Smooth muscle cell (in vitro differentiated cells): ENCODE results near the gene PLD5. TPM values are rescaled to one million over a fixed set of nuclear protein-coding genes. Genes with fewer than 3 reads are reported as not detected.

Experiments used
- DNase-seq: peaks from one replicate; lab custom pipeline; 2025; ENCODE audit not compliant: unreplicated experiment; lab: John Stamatoyannopoulos, UW
- H2AFZ ChIP-seq: fragments of 200-600 bp; sonication (generic); 2 replicates; pipeline ENCODE4 v1.6.0; 2016; ENCODE audit warnings: antibody characterized with exemption, low read depth, mild to moderate bottlenecking
- H3F3A ChIP-seq: fragments of 200-600 bp; sonication (generic); 2 replicates; pipeline ENCODE4 v1.6.0; 2017; ENCODE audit warnings: antibody characterized with exemption, low read depth
- H3K27ac ChIP-seq: fragments of 200-600 bp; sonication (generic); 2 replicates; pipeline ENCODE4 v1.5.1; 2016; ENCODE audit warnings: low read depth, mild to moderate bottlenecking
- H3K27me3 ChIP-seq: fragments of 200-600 bp; sonication (generic); 2 replicates; pipeline ENCODE4 v1.6.1; 2016; ENCODE audit warnings: low read depth, mild to moderate bottlenecking
- H3K36me3 ChIP-seq: fragments of 200-600 bp; sonication (generic); 2 replicates; pipeline ENCODE4 v1.5.1; 2016; ENCODE audit warnings: low read depth
- H3K4me1 ChIP-seq: fragments of 200-600 bp; sonication (generic); 2 replicates; pipeline ENCODE4 v1.5.1; 2016; ENCODE audit warnings: low read depth
- H3K4me2 ChIP-seq: fragments of 200-600 bp; sonication (generic); 2 replicates; pipeline ENCODE4 v1.6.0; 2016; ENCODE audit warnings: mild to moderate bottlenecking
- H3K4me3 ChIP-seq: fragments of 200-600 bp; sonication (generic); 2 replicates; pipeline ENCODE4 v1.5.1; 2016; ENCODE audit warnings: mild to moderate bottlenecking
- H3K79me2 ChIP-seq: fragments of 200-600 bp; sonication (generic); 2 replicates; pipeline ENCODE4 v1.6.0; 2016; ENCODE audit warnings: low read depth, mild to moderate bottlenecking
- H3K9ac ChIP-seq: fragments of 200-600 bp; sonication (generic); 2 replicates; pipeline ENCODE4 v1.6.0; 2016; ENCODE audit warnings: low read depth
- H3K9me3 ChIP-seq: fragments of 200-600 bp; sonication (generic); replicated peaks from 2 replicates; pipeline ENCODE4 v1.5.1; 2016; ENCODE audit warnings: low read depth
- H4K20me1 ChIP-seq: fragments of 200-600 bp; sonication (generic); 2 replicates; pipeline ENCODE4 v1.6.0; 2016; ENCODE audit warnings: low read depth
- WGBS: methylation state at CpG from one replicate; pipeline ENCODE4 v1.1.7; 2016; ENCODE audit warnings: low lambda C conversion rate; 5-methylcytosine and 5-hydroxymethylcytosine counted together
- polyA plus RNA-seq: library from polyadenylated mRNA; unstranded; fragments of >200 nt; fragmentation: Nextera tagmentation; extraction: Ambion mirVana; gene quantifications from 2 replicates; pipeline ENCODE4 v1.2.1, GENCODE V29; 2016
- total RNA-seq: library from RNA; depleted of rRNA; stranded (reverse); fragments of >200 nt; gene quantifications from 2 replicates; pipeline ENCODE4 v1.2.3, GENCODE V29; 2014
- TF ChIP-seq, protein P1 (sequence below): fragments of 200-600 bp; sonication (generic); IDR thresholded peaks from 2 replicates; pipeline ENCODE4 v1.5.1; 2017; ENCODE audit warnings: borderline replicate concordance, mild to moderate bottlenecking, antibody characterized with exemption; ENCODE audit not compliant: insufficient read depth, poor library complexity, severe bottlenecking

The PLD5 gene
- total and polyA plus RNA-seq, 2 experiments from 2014 or later: 0.25 to 0.27 TPM

GRCh38 chr1:242133796-242134195, 390.7 kb downstream of the PLD5 start:
- no peaks in the 10 kb centered on the region for H4K20me1 ChIP-seq
- no peak overlapping the region for H3K27ac ChIP-seq
- H3K4me2 ChIP-seq: no peak overlapping the region
- H3F3A ChIP-seq: no peaks in the 10 kb centered on the region
- 90% methylated on average over 3 of the region's 3 CpGs for WGBS
- no peaks in the 10 kb centered on the region for H3K79me2 ChIP-seq
- no peak for DNase-seq
- TF ChIP-seq, protein P1, sequence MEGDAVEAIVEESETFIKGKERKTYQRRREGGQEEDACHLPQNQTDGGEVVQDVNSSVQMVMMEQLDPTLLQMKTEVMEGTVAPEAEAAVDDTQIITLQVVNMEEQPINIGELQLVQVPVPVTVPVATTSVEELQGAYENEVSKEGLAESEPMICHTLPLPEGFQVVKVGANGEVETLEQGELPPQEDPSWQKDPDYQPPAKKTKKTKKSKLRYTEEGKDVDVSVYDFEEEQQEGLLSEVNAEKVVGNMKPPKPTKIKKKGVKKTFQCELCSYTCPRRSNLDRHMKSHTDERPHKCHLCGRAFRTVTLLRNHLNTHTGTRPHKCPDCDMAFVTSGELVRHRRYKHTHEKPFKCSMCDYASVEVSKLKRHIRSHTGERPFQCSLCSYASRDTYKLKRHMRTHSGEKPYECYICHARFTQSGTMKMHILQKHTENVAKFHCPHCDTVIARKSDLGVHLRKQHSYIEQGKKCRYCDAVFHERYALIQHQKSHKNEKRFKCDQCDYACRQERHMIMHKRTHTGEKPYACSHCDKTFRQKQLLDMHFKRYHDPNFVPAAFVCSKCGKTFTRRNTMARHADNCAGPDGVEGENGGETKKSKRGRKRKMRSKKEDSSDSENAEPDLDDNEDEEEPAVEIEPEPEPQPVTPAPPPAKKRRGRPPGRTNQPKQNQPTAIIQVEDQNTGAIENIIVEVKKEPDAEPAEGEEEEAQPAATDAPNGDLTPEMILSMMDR: no peak
- H2AFZ ChIP-seq: no peak overlapping the region
- no peaks in the 10 kb centered on the region for H3K27me3 ChIP-seq
- H3K9me3 ChIP-seq: no peaks in the 10 kb centered on the region
- H3K9ac ChIP-seq: no peak overlapping the region
- H3K4me3 ChIP-seq: no peak overlapping the region
- no peaks in the 10 kb centered on the region for H3K36me3 ChIP-seq
- H3K4me1 ChIP-seq: no peaks in the 10 kb centered on the region

- Histone ChIP-seq H3F3A (no peaks in the 10 kb centered on the region), H3K79me2 (no peaks in the 10 kb centered on the region), H3K36me3 (no peaks in the 10 kb centered on the region), H3K4me2 (no peak overlapping the region), H3K27ac (no peak overlapping the region), H3K4me3 (no peak overlapping the region), H3K9me3 (no peaks in the 10 kb centered on the region), H3K4me1 (no peaks in the 10 kb centered on the region), H3K9ac (no peak overlapping the region), H2AFZ (no peak overlapping the region), H4K20me1 (no peaks in the 10 kb centered on the region), H3K27me3 (no peaks in the 10 kb centered on the region)
- 100% methylated on average over 1 of the region's 1 CpG for WGBS
- DNase-seq: no peak
- TF ChIP-seq, protein P1: no peak
These were observed 391.1 kb downstream of the PLD5 start for GRCh38 chr1:242133351-242133750.

GRCh38 chr1:242132121-242132817, 392.2 kb downstream of the PLD5 start:
- Histone ChIP-seq H3K9me3 (no peaks in the 10 kb centered on the region), H3K4me1 (no peaks in the 10 kb centered on the region), H3K79me2 (no peaks in the 10 kb centered on the region), H4K20me1 (no peaks in the 10 kb centered on the region), H3K27ac (no peak overlapping the region), H3K36me3 (no peaks in the 10 kb centered on the region), H3K27me3 (no peaks in the 10 kb centered on the region), H3K9ac (no peak overlapping the region), H2AFZ (no peak overlapping the region), H3F3A (no peaks in the 10 kb centered on the region), H3K4me2 (no peak overlapping the region), H3K4me3 (no peak overlapping the region)
- no peak for DNase-seq
- TF ChIP-seq, protein P1: no peak
- WGBS: 86% methylated on average over 9 of the region's 9 CpGs

DNA sequence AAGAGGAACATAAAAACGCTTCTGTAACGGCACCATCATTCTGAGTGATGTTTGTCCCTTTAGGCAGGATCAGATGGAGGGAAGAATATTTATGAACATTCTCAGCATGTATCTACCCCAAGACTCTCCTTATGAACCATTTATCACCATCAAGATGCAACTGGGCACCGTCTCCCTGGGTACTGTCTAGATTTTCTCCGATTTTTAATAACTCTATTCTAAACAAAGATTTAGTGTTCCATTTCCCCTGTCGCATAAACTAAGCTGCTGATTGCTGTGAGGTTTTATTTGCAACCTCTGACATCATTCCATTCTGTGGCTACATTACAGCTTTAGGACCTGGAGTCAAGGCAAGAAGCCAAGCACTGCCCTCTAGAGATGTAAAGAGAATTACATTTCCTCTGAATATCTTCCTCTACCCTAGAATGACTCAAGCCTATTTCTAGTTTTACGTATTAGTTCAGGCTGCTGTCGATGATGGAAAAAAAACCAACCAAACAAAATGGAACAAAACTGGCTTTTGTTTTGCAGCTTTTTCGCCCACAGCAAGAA, 395.5 kb downstream of the PLD5 start:
- 64% methylated on average over 8 of the region's 8 CpGs for WGBS
- no peak overlapping the region for H3K9ac ChIP-seq
- no peak for DNase-seq
- TF ChIP-seq, protein P1: peak; percentile 18
- H3K4me3 ChIP-seq: no peak overlapping the region
- H3K79me2 ChIP-seq: no peaks in the 10 kb centered on the region
- H3K36me3 ChIP-seq: no peaks in the 10 kb centered on the region
- H3K9me3 ChIP-seq: no peaks in the 10 kb centered on the region
- H3F3A ChIP-seq: no peaks in the 10 kb centered on the region
- H3K4me1 ChIP-seq: no peaks in the 10 kb centered on the region
- no peaks in the 10 kb centered on the region for H3K27me3 ChIP-seq
- H4K20me1 ChIP-seq: no peaks in the 10 kb centered on the region
- H3K27ac ChIP-seq: no peak overlapping the region
- no peak overlapping the region for H2AFZ ChIP-seq
- H3K4me2 ChIP-seq: no peak overlapping the region
